Right lung (tissue), 5 donors: Measurements from ENCODE around the gene ZBTB20. TPM values are rescaled to one million over a fixed set of nuclear protein-coding genes. Genes with fewer than 3 reads are reported as not detected.
A peak's percentile ranks its signal among the peaks of the same experiment; 100 is the strongest.

Experiments
- DNase-seq, 2 donors: peaks; one replicate each; pipeline ENCODE4 v3.0.0-alpha.2; 2013
- polyA plus RNA-seq, 5 donors: library from polyadenylated mRNA; unstranded; fragments of 120-200 nt; gene quantifications; one replicate each; pipeline versions ENCODE4 v1.2.1 to v1.2.3, GENCODE V29; 2013; ENCODE audit warnings: inconsistent platforms in 1 of 5, low replicate concordance in 1 of 5; ENCODE audit not compliant: insufficient read length in 5 of 5, insufficient read depth in 1 of 5

Gene ZBTB20
- polyA plus RNA-seq, 5 donors, result 0.86 to 5.4 (median 4.4) TPM

GRCh38 chr3:114376516-114377185 lies 770.4 kb downstream of the ZBTB20 start:
- no peak for DNase-seq

GRCh38 chr3:114375608-114376421 lies 771.3 kb downstream of the ZBTB20 start:
- DNase-seq, result no peak

- DNase-seq, result no peak
Observed at GRCh38 chr3:114374433-114374990, 772.6 kb downstream of the ZBTB20 start.

GRCh38 chr3:114370537-114371174 lies 776.4 kb downstream of the ZBTB20 start:
- DNase-seq, result no peak

GRCh38 chr3:114365909-114366308 lies 781.2 kb downstream of the ZBTB20 start:
- DNase-seq, result no peak

- DNase-seq, result no peak
Observed at GRCh38 chr3:114364806-114365654, 782.1 kb downstream of the ZBTB20 start.

GRCh38 chr3:114363554-114364202 lies 783.4 kb downstream of the ZBTB20 start:
- DNase-seq, result no peak

- peak in 1 of 2 donors; percentile 15 for DNase-seq
Observed at GRCh38 chr3:114362815-114363214, 784.3 kb downstream of the ZBTB20 start.

- DNase-seq, result no peak
Observed at GRCh38 chr3:114361391-114361790, 785.7 kb downstream of the ZBTB20 start.

GRCh38 chr3:114356525-114356924 lies 790.6 kb downstream of the ZBTB20 start:
- no peak for DNase-seq

GRCh38 chr3:114356066-114356465 lies 791.0 kb downstream of the ZBTB20 start:
- DNase-seq, result peak; percentile 45 to 64

- no peak for DNase-seq
Observed at GRCh38 chr3:114355653-114356052, 791.4 kb downstream of the ZBTB20 start.

GRCh38 chr3:114351822-114352145 lies 795.3 kb downstream of the ZBTB20 start:
- no peak for DNase-seq

GRCh38 chr3:114351123-114351821 lies 795.8 kb downstream of the ZBTB20 start:
- DNase-seq, result no peak

GRCh38 chr3:114350690-114351089 lies 796.4 kb downstream of the ZBTB20 start:
- DNase-seq, result no peak

- DNase-seq, result no peak
Observed at GRCh38 chr3:114350271-114350670, 796.8 kb downstream of the ZBTB20 start.

GRCh38 chr3:114344492-114344891 lies 802.6 kb downstream of the ZBTB20 start:
- no peak for DNase-seq

GRCh38 chr3:114338651-114339357 lies 808.3 kb downstream of the ZBTB20 start:
- no peak for DNase-seq

GRCh38 chr3:114336857-114337256 lies 810.2 kb downstream of the ZBTB20 start:
- no peak for DNase-seq
